HG03135 (cell line): ENCODE results near the gene RRP9.
"Not testable (repeated sequence)": the region's sequence is repeated elsewhere in the genome, so short reads cannot be mapped to it uniquely, and the experiment has no call there.

ENCODE experiments used
- ATAC-seq: cut with Tn5 transposase; IDR thresholded peaks from one replicate; pipeline ENCODE4 v1.9.1; 2021; ENCODE audit warnings: mild to moderate bottlenecking, moderate library complexity; ENCODE audit not compliant: unreplicated experiment

Gene RRP9

DNA sequence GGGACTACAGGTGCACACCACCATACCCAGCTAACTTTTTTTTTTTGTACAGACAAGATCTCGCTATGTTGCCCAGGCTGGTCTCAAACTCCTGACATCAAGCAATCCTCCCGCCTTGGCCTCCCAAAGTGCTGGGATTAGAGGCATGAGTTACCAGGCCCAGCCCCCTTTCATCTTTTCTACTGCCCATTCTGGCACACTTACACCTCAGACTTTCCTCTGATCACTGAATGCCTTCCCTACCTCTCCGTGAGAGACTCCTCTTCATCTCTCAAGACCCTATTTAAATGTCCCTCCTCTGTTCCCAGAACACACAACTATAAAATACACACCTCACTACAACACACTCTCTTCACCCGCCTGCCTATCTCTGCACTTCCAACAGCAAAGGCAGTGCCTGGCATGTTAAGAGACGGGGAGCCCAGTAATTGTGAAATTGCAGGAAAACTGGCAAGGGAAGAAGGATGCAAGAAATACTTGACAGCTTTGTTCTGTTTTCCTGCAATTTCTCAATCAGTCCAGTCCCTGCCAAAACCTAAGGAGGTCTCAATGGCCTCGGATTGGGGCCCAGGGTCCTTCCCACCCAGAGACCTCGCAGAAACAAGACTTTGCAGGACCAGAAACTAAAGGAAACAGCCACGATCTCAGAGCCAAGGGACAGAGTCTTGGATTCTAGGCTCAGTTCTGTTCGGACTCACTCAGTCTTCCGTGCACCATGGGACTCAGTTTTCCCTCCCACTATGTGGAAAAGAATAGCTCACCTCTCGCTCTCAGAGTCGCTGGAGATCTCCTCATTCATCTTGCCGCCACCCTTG is 849 bp downstream of the RRP9 start:
- no peak for ATAC-seq

DNA sequence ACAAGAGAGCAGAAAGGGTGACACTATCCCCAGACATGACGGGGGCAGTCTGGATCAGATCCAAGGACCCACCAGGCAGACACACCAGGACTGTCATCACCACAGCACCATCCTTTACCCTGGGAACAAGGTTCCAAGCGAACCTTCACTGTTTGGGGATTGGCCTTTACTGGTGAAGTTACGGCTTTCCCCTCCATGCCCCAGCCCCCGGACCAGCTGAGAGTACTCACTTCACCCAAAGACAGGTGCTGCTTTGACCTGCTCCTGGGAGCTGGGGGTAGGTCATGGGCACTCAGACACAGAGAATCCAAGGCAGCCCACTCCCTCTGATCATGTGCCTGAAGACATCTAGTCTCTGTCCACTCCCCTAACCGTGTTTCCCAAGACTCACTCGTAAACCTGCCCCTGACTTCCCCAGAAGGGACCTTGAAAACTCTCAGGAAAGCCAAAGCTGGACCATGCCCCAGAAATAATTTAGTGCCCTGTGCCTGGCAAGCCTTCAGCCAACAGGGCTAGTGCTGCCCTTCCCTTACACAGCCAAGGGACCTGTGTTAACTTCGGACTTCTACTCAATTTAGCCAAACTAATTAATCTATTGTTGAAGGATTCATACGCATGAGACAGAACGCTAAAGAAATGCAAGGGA is 2.8 kb downstream of the RRP9 start:
- no peak for ATAC-seq

DNA sequence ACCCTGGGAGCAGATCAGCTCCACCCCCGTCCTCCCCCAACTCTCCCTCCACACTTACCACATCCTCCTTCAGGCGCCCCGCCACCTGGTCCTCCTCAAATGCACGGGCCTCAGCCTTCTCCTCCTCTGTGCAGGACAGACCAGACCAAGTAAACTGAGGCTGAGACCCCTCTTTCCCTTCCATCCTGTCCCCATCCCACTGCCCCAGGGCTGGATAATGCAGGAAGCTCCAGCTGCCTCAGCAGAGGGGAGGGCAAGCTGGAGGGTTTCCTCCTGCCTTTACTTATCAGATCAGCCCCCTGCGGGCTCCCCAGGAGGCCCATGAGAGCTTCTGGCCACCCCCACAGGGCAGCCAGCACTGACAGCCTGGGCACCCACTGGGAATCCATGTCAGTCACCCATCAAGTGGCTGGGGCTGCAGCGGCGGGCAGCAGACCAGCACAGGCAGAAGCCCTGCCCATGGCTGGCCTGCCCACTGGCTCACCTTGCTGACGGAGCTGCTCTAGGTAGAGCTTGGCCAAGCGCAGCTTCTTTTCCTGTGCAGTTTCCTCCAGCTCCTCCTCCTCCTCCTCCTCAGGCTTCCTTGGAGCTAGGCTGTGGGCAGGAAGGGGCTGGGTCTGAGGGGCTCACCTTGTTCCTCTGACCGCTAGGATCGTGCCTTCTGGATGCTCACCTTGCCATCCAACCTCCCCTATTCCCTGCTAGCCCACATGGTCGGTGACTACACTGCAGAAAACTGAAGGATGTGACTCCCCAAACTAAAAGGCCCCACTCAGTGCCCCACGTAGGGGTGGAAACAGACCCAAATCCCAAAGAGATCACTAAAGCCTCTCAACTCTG is 3.9 kb downstream of the RRP9 start:
- ATAC-seq, result no peak

DNA sequence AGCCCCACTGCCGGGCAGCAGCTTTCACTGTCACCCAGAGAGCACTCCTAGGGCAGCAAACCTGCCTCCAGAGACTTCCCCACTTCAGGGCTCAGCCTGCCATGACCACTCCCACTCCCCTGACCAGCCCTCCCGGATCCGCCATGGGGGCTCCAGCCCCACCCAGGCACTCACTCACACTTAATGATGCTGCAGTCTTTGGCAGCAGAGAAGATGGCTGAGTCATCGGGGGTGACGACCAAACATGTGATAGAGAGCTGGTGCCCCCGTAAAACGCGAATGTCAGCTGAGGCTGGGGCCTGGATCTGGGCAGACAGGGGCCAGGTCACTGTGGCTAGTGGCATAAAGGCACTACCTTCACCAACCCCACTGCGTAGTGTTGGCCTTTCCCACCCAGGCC is 4.7 kb downstream of the RRP9 start:
- ATAC-seq, result no peak

DNA sequence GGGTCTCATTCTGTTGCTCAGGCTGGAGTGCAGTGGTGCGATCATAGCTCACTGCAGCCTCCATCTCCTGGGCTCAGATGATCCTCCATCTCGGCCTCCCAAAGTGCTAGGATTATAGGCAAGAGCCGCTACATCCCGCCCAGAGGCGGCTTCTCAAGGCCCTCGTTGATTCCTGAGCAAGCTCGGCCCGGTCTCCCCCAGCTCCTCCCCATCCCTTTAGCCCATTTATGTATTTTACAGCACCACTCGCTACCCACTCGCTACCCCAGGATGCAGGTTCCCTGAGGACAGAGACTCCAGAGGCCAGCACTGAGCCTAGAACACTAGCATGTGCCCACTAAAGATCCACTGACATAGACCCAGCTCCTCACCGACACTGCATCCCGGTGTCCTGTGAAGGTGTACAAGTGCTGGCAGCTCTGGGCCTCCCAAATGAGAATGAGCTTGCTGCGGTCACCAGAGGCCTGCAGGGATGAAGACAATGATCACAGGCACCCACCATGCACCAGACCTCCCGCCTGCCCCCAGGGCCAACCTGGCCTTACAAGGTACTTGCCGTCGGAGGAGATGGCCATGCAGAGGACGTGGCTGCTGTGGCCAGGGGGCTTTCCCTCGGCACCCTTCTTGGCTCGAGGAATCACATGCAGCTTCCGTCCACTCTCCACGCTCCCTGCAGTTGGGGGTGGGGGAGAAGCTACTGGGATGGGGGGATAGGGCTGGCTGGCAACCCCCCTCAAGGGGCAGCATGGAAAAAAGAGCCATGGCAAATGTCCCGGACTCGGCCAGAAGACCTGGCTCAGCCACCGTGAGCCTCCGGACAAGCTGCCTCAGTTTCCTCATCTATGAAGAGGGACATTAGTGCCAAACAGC is 5.6 kb downstream of the RRP9 start:
- ATAC-seq, result no peak

DNA sequence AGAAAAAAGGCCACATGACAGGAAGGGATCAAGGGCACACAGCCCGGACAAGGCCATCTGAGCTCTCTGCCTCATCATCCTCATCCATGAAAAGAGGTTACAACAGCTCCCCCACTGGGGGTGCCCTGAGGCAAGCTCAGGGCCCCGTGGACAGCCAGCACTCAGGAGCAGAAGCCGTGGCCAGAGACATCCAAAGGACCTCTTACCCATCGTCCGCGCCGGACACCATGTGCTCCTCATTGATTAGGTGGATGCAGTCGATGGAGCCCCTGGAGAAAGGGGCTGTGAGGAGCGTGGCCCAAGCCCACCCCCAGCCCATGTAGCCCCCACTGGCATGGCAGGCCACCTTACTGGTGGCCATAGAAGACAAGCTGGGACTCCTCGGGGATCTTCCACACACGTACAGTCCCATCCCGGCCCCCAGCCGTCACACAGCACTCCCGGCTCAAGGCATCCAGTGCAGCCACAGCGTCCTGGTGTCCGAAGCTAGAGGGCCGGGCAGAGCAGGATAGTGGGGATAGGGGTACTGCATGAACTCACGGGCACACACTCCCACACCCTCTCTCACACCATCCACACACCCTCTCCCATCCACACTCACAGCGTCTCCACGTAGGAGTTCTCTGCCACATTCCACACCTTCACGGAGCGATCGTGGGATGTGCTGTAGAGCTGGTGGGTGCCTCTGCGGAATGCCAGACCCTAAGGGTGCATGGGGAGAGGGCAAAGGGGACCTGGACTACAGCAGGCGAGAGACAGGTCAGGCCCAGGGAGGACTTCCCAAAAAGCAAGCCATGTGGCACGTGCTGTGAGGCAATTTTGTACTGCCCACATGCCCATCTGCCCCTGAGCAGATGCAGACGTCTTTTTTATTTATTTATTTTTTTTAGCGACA is 6.5 kb downstream of the RRP9 start:
- no peak for ATAC-seq

DNA sequence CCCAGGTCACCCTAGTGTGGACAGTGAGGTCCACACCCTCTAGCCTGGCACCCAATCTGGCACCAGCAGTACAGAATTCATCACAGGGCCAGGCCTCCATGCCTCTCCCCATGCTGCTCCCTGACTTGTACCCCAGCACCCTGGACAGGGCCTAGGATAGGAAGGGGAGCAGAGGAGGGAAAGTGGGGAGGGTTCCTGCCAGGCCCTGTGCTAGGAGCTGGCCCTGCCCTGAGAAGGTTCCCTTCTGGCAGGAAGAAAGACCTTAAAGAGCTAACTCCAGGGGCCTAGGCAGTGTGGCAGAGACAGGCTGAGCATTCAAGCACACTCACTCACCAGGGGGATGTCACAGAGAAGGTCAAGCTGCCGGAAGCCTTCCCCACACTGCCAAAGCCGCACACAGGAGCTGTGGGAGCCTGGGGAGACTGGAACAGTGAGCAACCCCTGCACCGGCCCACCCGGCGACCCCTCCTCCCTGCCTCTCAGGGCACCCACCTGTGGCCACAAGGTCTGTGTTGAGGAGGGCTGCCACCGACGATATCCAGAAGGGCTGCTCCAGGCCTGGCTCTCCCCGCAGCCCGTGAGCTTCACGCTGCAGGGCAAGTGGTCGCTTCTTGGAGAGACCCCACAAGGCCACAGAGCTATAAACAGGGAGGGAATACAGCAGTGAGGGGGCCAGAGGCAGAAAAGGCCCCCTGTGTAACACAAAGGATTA is 7.4 kb downstream of the RRP9 start:
- no peak for ATAC-seq

DNA sequence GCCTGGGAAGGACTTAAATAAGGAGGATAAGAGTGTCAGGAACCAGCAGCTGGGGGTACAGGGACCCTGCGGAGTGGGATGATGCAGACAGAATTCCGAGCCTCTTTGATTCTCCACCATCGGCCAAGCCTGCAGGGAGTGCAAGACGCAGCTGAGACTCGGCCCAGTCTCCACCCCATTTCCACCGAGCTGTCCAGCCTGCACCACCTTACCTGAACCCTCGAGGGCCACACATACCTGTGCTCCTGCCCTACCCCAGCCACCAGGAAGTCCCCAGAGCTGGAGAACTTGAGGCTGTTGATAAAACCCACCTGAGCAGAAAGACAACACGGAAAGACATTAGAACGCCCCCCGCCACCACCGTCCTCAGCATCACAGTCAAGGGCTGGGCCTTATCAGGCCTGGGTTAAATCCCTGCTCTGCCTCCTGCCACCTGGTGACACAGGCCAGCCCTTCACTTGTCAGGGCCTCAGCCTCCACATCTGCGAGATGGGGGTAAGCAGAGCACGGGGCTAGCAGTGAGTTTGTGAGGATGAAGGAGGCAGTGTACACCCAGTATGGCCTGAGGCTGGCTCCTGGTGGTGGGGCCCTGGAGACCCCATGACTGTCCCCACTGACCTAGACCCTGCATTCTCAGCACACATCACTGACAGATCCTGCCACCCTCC is 8.1 kb downstream of the RRP9 start:
- ATAC-seq, result no peak

DNA sequence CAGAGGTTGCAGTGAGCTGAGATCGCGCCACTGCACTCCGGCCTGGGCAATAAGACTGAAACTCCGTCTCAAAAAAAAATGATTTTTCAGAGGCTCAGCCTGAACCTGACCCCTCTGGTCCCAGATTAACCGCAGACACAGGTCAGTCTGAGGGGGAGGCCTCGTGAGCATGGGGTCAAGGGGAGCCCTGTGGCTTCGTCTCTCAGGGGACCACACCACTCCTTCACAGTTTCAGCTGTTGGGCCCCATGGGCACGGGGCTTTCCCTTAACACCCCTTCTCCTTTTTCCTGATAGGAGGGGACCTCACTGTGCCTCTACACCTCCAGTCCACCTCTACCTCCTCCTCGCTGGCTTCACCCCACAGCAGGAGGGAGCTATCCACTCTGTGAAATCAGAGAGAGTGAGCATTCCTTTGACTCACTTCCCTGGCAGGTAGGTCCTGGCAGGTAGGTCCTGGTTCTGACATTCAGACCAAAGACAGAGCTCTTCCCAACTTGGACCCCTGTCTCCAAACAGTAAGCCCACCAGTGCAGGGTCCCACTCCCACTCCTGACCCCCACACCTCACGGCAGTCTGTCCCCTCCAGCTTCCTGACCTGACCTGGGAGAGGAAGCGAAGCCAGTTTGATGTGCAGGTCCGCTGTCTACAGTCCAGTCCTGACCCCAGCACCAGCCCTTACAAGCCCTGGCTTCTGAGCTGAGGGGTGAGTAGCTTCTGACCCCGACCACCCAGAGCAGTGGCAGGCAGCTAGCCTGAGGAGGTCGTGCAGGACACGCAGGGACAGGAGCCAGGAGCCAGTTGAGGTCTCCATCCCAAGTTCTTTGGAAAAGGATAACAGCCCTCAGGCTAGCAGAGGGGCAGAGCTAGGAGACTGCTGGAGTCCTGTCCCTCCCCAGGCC is 9.0 kb downstream of the RRP9 start:
- no peak for ATAC-seq

DNA sequence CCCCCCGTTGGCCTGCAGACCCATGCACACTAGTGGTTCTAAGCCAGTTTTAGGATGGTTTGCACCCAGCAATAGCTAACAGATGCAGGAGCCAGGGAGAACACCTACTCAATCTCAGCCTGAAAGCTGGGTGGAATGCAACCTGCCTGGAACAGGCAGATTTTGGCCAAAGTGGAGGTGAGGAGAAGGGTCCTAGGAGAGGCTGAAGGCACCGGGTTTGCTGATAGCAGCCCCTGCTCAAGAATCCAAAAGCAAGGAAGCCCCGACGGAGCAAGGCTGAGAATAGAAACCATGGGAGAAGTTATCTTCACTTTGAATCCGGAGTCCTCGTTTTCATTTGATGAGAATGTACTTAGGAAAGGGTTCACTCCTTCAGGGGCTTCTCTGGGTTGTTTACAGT is 9.9 kb downstream of the RRP9 start:
- no peak for ATAC-seq

DNA sequence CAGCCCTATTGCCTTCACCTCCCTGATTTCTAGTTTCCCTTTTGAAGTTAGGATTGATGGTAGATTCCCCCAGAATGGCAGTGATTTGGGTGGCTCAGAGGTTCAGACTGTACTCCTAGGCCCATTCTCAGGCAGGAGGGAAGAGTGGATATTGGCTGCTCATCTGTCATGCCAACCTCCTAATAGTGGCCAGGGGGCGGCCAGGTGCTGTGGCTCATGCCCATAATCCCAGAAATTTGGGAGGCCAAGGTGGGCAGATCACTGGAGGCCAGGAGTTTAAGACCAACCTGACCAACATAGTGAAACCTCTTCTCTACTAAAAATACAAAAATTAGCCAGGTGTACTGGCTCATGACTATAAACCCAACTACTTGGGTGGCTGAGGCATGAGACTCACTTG is 11.3 kb downstream of the RRP9 start:
- no peak for ATAC-seq

DNA sequence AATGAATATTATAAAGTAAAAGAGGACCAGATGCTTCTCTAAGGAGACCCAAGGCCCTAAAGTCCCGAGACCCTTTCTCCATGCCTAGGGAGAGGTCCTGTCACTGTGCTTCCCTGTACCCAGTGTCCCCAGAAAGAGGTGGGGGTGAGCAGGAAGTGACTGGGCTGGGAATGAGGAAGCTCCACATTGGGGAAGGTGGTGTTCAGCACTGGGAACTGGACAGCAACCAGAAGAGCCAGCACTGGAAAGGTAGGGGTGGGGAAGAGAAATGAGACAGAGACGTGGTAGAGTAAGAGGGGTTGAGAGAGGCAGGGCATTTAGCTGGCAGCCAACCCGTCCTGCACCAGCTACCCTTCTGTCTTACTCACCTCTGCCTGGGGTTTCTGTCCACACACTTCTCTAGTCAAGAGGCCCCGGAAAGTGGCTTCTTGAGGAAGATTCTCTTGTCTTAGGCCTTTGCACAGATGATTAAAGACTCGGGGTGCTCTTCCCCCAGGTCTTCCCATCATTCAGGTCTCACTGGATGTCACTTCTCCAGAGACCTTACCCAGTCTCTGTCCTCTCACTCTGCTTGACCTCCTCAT is 12.2 kb downstream of the RRP9 start:
- no peak for ATAC-seq

DNA sequence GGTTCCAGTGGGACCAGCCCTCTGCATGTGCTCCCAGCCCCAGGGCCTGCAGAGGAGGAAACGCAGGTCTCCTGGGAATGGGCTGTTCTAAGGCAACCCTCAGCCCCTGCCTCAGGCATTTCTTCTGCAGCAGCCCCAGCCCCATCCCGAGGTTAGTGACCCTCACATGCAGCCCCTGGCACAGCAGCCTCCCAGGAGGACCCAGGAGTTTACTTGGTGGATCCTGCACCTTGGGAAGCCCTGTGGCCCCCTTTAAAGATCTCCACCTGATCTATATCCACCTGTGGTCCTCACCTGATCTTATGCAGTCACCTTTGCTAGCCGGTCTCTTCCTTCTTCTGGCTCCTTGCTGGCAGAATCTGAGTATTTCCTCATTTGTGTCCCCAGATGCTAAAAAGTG is 12.7 kb downstream of the RRP9 start:
- not testable (repeated sequence) for ATAC-seq

DNA sequence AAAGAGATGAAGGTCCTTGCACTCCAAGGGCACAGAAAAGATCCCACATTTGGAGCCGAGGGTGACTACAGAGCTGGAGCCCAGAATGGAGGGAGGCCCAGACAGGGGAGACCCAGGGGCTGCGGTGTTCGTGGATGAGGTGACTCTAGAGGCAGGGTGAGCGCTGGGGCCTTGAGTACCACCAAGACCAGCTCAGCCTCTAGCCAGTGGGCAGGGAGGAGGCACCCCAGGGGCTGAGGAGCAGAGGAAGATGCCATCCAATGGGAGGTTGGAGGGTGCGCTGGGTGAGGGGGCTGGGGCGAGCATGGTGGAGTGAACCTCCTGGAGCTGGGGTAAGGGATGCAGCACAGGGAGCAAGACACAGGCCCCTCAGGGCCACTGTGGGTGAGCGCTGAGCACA is 13.3 kb downstream of the RRP9 start:
- ATAC-seq, result no peak

DNA sequence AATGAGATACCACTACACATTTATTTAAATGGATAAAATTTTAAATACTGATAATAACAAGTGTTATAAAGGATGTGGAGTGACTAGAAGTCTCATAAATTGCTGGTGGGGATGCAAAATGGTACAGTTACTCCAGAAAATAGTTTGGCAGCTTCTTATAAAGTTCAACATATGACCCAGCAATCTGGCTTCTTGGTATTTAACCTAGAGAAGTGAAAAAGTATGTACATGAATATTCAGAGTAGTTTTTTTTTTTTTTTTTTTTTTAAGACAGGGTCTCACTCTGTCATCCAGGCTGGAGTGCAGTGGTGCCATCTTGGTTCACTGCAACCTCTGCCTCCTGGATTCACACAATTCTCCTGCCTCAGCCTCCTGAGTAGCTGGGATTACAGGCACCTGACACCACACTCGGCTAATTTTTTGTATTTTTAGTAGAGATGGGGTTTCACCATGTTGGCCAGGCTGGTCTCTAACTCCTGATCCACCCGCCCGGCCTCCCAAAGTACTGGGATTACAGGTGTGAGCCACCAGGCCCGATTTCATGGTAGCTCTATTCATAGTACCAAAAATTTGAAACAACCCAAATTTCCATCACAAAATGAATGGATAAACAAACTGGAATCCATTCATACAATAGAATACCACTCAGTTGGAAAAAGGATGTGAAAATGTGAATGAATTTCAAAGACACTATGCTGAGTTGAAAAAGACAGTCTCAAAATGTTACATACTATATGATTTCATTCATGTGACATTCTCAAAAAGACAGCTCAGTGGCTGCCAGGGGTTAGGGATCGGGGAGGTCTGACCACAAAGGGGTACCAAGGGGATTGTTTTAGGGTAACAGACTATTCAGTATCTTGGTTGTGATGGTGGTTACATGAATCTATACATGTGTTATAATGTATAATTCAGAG is 14.4 kb downstream of the RRP9 start:
- no peak for ATAC-seq

DNA sequence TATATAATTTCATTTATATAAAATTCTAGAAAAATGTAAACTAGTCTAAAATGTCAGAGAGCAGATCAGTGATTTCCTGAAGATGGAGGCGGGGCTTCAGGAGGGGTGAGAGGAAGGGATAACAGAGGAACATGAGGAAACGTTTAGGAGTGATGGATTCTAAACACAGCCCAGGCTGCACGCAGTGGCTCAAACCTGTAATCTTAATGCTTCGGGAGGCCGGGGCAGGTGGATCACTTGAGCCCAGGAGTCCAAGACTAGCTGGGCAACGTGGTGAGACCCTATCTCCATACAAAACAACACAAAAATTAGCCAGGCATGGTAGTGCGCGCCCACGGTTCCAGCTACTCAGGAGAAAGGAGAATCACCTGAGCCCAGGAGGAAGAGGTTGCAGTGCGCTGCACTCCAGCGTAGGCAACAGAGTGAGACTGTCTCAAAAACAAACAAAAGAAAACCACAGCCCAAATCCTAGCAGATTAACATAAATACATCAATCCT is 20.6 kb downstream of the RRP9 start:
- no peak for ATAC-seq
